ENCODE results near the gene SNX9. TPM values are rescaled to one million over a fixed set of nuclear protein-coding genes. Genes with fewer than 3 reads are reported as not detected.
"Not testable (repeated sequence)": the region's sequence is repeated elsewhere in the genome, so short reads cannot be mapped to it uniquely, and the experiment has no call there.

The SNX9 gene
- total RNA-seq, 1 donor, result 5.1 TPM

- no peak for DNase-seq (ENCODE audit: low read depth in 2 of 3, low spot score in 2 of 3)
Observed at GRCh38 chr6:157853902-157854502, 31.0 kb downstream of the SNX9 start.

- no peak for DNase-seq (ENCODE audit: low read depth in 2 of 3, low spot score in 2 of 3)
Observed at GRCh38 chr6:157855325-157855724, 32.3 kb downstream of the SNX9 start.

DNA sequence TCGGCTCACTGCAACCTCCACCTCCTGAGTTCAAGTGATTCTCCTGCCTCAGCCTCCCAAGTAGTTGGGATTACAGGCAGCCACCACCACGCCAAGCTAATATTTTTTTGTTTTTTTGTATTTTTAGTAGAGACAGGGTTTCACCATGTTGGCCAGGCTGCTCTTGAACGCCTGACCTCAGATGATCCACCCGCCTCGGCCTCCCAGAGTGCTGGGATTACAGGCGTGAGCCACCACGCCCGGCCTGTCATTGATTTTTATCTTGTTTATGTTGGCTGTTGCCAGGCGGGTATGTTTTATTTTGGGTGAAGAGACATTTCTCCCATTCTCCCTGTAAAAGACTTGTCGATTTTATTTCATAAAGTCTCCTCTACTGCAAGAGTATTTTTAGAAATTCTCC, 32.8 kb downstream of the SNX9 start:
- DNase-seq (ENCODE audit: low read depth in 2 of 3, low spot score in 2 of 3), result not testable (repeated sequence)

DNA sequence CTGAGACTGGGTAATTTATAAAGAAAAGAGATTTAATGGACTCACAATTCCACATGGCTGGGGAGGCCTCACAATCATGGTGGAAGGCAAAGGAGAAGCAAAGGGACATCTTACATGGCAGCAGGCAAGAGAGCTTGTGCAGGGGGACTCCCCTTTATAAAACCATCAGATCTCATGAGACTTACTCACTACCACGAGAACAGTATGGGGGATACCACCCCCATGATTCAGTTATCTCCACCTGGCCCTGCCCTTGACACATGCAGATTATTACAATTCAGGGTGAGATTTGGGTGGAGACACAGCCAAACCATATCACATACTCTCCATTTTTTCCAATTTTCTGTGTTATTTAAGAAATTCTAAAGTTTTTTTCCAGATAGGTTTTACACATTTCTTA, 35.6 kb downstream of the SNX9 start:
- not testable (repeated sequence) for DNase-seq (ENCODE audit: low read depth in 2 of 3, low spot score in 2 of 3)

DNA sequence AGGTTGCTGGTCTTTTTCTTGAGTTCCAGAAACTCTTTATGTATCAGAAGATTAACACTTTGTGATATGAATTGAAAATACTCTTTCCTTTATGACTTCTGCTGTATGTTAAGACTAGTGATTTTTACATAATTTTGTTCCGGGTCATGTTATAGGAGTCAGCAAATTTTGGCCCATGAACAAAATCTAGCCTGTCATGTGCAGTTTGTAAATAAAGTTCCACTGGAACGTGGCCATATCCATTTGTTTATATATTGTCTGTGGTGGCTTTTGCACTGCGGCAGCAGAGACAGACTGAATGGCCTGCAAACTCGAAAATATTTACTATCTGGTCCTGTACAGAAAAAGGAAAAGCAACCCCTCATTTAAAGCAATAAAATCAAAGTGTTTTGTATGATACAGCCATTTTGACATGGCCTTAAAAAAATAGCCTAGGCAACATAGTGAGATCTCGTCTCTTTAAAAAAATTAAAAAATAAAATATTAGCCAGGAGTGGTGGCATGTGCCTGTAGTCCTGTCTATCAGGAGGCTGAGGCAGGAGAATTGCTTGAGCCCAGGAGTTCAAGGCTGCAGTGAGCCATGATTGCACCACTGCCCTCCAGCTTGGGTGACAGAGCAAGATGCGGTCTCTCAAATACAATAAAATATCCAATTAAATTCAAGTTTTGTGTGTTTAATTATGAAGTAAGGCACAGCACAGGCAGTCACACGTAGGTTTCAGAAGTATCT, 36.9 kb downstream of the SNX9 start:
- no peak for DNase-seq (ENCODE audit: low read depth in 2 of 3, low spot score in 2 of 3)

DNA sequence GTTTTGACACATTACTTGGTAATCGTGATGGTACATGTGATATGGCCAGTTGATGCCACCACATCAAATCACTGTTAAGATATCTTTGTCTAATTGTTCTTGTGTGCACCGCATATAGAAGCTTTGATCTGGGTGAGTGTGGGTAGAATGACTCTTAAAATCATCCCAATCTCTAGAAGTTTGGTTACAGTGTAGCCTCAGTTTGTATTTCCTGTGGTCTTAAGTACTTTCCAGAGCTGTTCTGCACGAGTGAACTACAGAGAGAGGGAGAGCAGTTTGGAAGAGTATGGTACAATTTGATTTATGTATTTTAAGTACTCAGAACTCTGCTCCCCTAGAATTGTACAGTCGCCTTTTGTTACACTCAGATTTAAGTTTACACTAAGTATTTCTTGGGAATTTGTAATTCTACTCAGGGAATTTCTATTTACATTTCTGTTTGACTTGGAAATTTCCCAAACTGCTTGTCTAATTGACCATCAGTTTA, 37.5 kb downstream of the SNX9 start:
- peak in 1 of 3 donors; percentile 22 for DNase-seq (ENCODE audit: low read depth in 2 of 3, low spot score in 2 of 3)

GRCh38 chr6:157861184-157861583, 38.1 kb downstream of the SNX9 start:
- no peak for DNase-seq (ENCODE audit: low read depth in 2 of 3, low spot score in 2 of 3)

DNA sequence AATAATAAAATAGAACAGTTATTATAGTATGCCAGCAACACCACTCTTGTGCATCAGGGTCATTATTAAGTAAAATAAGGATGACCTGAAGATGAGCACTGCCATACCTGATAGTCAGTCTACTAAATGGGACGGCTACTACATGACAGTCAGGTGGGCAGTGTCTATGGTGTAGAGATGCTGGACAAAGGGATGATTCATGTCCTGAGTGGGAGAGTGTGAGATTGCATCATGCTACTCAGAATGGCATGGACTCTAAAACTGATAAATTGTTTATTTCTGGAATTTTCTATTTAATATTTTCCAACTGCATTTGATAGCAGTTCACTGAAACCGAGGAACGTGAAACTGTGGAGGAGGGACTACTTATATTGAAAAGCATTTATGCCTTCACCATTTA, 38.8 kb downstream of the SNX9 start:
- no peak for DNase-seq (ENCODE audit: low read depth in 2 of 3, low spot score in 2 of 3)

GRCh38 chr6:157862706-157863105, 39.7 kb downstream of the SNX9 start:
- no peak for DNase-seq (ENCODE audit: low read depth in 2 of 3, low spot score in 2 of 3)

- DNase-seq (ENCODE audit: low read depth in 2 of 3, low spot score in 2 of 3), result no peak
Observed at GRCh38 chr6:157864185-157864761, 41.2 kb downstream of the SNX9 start.

DNA sequence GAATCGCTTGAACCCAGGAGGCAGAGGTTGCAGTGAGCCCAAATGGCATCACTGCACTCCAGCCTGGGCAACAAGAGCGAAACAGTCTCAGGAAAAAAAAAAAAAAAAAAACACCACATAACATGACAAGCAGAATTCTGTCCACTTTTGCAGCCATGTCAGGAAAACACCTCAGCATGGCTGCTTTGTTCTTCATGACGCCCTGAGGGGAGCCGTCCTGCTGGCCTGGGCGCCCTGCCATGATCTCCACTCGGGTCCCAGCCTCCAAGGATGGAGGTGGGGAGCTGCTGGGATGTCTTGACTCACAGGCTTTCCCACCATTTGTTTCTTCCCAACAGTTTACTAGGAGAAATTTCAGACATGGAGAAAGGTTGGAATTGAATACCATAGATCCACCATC, 42.2 kb downstream of the SNX9 start:
- DNase-seq (ENCODE audit: low read depth in 2 of 3, low spot score in 2 of 3), result no peak

DNA sequence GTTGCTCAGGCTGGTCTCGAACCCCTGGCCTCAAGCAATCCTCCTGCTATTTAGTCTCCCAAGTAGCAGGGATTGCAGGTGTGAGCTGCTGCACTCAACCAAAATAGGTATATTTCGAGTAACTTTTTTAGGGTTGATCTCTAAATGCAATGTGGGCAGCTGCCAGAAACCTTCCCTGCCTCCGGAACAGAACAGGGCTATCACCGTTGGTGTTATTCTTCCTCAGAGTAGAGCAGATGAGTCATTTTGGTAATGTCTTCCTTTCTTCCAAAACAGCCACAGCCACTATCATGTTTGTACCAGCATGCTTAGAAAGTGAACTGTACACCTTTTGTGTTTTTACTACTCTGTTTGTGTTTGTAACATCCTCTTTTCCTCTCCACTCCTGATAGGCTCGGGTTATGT, 44.1 kb downstream of the SNX9 start:
- no peak for DNase-seq (ENCODE audit: low read depth in 2 of 3, low spot score in 2 of 3)

GRCh38 chr6:157867981-157868380, 44.9 kb downstream of the SNX9 start:
- no peak for DNase-seq (ENCODE audit: low read depth in 2 of 3, low spot score in 2 of 3)

GRCh38 chr6:157868835-157869234, 45.8 kb downstream of the SNX9 start:
- DNase-seq (ENCODE audit: low read depth in 2 of 3, low spot score in 2 of 3), result no peak

DNA sequence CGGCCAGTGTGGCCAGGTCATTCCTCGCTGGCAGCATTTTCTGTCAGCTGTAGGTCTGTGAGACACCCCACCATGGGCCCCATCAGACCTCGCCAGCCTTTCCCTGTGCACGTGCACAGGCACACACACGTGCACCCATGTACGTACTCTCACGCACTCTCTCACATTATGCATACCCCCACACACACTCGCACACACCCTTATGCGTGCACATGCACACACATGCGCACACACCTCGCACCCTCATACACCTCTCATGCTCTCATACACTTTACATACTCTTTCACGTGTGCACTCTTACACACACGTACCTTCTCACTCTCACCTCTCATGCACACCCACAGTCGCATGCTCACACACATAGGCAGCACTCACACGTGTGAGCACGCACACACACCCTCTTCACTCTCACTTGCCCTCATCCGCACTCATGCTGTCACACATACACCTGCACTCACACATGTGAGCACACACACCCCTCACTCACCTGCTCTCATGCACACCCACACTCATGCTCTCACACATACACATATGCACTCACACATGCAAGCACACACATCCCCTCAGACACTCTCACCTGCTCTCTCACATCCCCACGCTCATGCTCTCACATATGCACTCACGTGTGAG, 46.7 kb downstream of the SNX9 start:
- DNase-seq (ENCODE audit: low read depth in 2 of 3, low spot score in 2 of 3), result no peak

DNA sequence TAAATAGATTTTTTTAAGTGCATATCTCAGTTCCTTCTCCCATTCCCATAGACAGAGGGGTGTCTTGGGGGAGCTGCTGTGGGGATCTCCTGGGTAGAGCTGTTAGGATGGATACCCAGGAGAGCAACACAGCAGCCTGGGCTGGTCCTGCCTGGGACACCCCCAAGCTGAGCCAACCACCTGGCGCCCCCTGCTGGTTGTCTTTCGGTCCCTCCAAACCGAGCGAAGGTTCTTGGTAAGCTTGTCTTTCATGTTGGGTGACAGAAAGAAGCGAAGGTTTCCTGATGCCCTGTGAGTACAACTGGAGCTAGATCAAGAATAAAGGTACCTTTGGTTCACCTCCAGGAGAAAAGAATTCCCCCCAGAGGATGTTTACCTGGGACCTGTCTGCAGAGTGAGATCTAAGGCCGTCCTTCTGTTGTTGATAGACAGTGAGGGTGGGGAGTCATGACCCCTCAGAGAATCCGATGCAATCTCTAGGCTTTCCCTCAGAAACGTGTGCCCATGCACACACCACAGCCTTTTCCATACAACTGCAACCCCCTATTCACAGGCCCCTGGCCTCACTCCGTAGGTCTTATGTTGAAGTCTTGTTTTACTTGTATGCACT, 50.8 kb downstream of the SNX9 start:
- peak; percentile 68 to 80 (median 72) for DNase-seq (ENCODE audit: low read depth in 2 of 3, low spot score in 2 of 3)

GRCh38 chr6:157877149-157877548, 54.1 kb downstream of the SNX9 start:
- no peak for DNase-seq (ENCODE audit: low read depth in 2 of 3, low spot score in 2 of 3)

DNA sequence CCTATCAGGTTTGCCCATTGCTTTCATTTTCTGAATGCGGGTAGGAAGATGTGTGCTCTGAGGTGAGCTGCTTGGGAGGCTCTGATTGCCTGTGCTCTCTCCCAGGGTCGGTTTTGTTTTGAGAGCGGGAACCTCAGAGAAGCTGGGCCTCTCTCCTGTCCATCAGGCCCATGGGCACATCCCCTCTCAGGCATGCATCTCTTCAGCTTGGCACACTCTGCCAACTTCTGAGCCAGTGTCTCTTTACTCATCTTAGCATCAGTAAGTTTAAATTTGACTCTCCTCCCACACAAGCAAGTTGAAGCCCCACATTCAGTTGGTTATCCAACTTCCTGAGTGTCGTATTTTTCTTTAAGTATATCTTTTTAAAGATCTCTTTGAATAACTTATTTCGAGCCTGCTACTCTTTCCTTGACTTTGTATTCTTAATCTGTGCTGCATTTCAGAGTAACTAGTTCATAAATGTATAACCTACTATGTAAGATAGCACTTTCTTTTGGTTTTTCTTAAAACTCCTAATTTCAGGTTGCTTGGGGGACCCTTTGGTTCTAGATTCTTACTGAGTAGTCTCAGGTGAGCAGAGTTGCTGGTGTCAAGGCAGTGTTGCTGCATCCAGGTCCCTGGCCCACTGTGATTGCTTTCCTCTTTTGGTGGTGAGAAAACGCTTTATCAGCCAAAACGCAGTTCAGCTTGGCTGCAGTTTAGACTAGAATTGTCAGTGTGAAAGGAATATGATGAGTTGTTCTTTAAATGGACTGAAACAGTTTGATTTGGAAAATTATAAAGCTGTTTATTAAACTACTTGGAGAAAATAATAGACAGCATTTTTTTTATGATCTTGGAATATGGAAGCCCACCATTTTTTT, 54.8 kb downstream of the SNX9 start:
- no peak for DNase-seq (ENCODE audit: low read depth in 2 of 3, low spot score in 2 of 3)

DNA sequence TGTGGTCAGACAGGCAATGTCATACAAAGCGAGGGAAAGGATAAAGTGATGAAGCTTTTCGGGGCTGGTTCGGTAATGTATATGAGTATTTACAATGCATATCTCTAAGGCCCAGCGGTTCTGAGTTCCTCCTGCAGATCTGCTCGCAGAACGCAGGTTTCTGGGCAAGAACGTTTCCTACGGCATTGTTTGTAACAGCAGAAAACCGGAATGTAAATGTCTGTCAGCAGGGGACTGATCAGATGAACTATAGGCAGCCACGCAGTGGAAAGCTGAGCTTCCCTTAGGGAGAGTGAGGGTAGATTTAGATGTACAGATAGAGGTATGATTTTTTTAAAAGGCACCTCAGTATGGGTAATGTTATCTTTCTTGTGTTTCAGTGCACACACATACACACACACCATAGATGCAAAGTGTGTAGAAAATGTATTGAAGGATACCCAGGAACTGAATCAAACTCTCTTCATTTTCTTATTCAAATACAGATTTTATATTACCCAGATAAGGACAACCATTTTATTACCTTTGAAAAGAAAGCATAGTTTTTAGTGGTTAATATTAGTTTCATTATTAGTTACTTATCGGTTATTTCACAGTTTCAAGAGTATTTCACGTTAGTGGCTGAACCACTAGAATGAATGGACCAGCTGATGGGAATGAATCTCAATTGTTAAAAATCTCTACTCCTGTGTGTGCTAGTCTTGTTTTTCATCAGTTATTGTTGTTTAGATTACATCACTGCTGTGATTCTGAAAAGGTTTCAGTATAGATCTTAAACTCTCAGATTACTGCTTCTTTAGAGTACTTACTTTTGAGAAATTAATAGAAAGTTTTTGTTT, 56.2 kb downstream of the SNX9 start:
- DNase-seq (ENCODE audit: low read depth in 2 of 3, low spot score in 2 of 3), result no peak
